ENCODE data around the gene CATSPER4.
A peak's percentile ranks its signal among the peaks of the same experiment; 100 is the strongest.

The CATSPER4 gene

GRCh38 chr1:26164861-26165842, 25.2 kb upstream of the CATSPER4 start:
- DNase-seq (ENCODE audit: low read depth in 2 of 2), result no peak

DNA sequence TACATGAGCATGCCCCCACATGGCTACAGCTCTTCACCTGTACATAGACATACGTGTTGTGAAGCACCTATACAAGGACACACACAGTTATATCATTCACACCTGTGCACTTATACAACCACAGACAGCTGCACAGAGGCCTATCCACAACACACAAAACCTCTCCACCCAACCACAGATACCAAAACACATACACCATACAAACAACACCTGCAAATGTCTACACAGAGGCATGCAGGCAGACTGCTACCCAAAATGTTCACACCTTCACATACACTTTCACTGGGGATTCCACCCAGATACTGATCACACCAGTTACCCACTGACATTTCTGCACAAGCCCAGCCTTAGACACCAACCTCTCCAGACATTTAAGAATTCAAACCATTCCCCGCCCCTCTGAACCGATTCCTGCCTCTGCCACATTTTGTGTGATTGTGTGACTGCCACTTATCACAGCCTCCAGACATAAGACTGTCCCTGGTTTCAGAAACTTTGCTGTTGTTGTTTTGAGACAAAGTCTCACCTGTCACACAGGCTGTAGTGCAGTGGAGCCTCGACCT, 23.6 kb upstream of the CATSPER4 start:
- DNase-seq (ENCODE audit: low read depth in 2 of 2), result no peak

- DNase-seq (ENCODE audit: low read depth in 2 of 2), result no peak
Measured at GRCh38 chr1:26168410-26169197, 21.8 kb upstream of the CATSPER4 start, which contains the start of gene C1orf232. Gene C1orf232, minus strand, starts transcription at chr1:26168963. Its CDS starts 464 bp downstream, at chr1:26168499.

GRCh38 chr1:26169198-26169554, 21.2 kb upstream of the CATSPER4 start:
- DNase-seq (ENCODE audit: low read depth in 2 of 2), result no peak

DNA sequence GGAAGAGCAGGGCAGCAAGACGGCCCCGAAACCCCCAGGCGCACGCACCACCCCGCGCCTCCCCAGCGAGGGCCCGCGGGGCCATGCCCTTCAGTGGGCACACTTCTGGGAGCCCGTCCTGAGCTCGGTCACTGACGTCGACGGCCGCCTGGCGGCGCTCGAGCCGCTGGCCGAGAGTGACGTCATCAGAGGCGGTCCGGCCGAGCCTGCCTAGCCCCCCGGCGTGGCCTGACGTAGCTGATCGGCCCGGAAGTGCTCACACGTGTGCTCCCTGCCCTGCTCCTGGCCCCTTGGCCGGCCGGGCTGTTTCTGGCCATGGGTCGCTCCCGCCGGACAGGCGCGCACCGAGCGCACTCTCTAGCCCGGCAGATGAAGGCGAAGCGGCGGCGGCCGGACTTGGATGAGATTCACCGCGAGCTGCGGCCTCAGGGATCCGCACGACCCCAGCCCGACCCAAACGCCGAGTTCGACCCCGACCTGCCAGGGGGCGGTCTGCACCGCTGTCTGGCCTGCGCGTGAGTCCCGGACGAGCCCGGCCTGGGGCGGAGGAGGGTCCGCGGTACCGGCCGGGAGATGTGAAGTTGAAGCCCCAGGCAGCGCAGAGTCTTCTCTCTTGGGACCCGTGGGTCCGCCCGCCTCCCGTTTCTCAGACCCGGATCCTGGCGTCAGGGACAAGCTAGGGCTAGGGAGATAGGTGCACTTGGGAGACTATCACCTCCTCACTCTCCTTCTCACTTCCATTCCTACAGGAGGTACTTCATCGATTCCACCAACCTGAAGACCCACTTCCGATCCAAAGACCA, 20.5 kb upstream of the CATSPER4 start, which contains the start of gene ZNF593:
Gene ZNF593, plus strand, starts transcription at position 240 of the 803 bp plus-strand sequence. Its CDS starts 76 bp downstream, at position 316.
- DNase-seq (ENCODE audit: low read depth in 2 of 2), result peak; percentile 80 to 88

GRCh38 chr1:26170472-26170821, 20.0 kb upstream of the CATSPER4 start:
- no peak for DNase-seq (ENCODE audit: low read depth in 2 of 2)

GRCh38 chr1:26171084-26172072, 19.0 kb upstream of the CATSPER4 start, which contains the start of gene ZNF593OS:
Gene ZNF593OS, minus strand, starts transcription at chr1:26171832. Its CDS starts 171 bp downstream, at chr1:26171661.
- DNase-seq (ENCODE audit: low read depth in 2 of 2), result no peak

DNA sequence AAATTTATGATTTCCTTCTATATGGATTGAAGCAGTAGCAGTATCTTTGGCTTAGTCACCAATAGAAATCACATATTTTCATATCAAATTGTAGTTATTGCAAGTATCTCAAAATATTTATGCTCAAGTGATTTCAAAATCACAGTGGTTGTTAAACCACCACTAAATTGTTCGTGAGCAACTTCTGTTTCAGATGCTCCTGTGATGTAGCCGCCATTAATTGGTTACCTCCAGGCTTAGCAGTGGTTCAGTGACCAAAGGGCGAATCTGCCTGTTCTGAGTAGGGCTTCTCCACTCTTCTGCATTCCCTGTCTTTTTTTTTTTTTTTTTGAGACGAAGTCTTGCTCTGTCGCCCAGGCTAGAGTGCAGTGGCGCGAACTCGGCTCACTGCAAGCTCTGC, 15.1 kb upstream of the CATSPER4 start:
- DNase-seq (ENCODE audit: low read depth in 2 of 2), result no peak

DNA sequence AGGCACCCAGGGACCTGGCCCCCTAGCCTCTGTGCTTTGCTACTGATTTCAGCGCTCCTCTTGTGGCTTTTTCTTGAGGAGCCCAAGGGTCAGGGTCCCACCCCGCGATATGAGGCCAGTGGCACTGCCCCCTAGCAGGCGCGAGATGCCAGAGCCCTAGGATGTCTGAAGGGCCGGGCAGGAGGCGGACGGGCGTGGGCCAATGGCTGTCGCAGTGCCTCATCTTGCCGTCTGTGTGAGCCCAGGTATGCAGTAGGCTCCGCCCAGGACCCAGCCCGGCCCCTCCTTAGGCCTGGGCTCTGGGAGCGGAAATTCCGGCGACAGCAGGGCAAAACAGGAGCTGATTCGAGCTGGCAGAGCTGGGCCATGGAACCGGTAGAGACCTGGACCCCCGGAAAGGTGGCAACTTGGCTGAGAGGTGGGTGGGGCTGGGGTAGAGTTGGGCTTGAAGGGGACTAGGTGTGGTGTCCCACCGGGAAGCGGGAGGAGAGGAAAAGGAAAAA, 13.2 kb upstream of the CATSPER4 start, which contains the start of gene CNKSR1:
Gene CNKSR1, plus strand, starts transcription at position 310 of the 503 bp plus-strand sequence. Its CDS starts 57 bp downstream, at position 367.
- DNase-seq (ENCODE audit: low read depth in 2 of 2), result no peak

- no peak for DNase-seq (ENCODE audit: low read depth in 2 of 2)
Measured at GRCh38 chr1:26180010-26180506, 10.3 kb upstream of the CATSPER4 start.

DNA sequence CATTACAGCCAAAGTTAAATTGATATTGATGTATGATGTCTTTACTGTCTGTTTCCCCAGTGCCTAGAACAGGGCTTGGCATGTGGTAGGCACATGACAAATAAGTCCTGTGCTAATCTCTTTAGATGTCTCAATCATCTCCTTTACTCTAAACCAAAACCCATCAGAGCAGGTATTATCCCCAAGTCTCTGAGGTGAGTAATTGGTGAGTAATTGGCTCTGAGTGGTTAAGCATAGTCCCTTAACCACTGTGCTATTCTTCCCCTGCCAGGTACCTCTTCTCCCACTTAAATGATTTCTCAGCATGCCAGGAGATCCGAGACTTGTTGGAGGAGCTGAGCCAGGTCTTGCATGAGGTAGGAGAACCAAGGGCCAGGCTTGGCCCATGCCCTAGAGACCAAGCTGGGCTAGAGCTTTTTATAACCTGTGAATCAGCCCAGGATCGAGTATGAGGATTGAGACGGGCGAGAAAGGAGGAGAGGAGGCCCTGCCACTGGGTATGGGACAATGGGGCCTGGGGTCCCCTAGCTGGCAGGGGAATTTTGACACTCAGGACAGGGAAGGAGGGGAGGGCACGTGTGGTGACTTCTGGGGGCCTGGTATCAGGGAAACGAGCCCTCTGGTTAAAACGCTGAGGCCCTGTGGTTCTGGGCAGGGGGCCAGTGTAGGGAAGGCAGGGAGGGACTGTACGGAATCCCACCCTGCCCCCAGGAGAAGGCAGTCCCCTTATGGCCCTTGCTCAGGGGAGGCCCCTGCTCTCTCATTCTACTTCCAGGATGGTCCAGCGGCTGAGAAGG, 8.6 kb upstream of the CATSPER4 start:
- DNase-seq (ENCODE audit: low read depth in 2 of 2), result no peak

- DNase-seq (ENCODE audit: low read depth in 2 of 2), result no peak
Measured at GRCh38 chr1:26182383-26182696, 8.1 kb upstream of the CATSPER4 start.

DNA sequence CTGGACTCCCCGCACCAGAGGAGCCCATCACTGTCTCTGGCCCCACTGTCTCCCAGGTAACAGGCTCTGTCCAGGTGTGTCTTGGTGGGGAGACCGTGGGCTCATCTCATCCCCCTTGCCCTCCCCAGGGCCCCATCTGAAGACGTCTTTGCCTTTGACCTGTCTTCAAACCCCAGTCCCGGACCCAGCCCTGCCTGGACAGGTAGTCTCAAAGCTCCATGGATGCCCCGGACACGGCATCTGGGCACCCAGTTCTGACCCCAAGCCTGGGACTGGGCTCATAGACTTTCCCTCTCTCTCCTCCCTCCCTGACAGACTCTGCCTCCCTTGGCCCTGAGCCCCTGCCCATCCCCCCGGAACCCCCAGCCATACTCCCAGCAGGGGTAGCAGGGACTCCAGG, 6.3 kb upstream of the CATSPER4 start:
- DNase-seq (ENCODE audit: low read depth in 2 of 2), result no peak

GRCh38 chr1:26184883-26185282, 5.5 kb upstream of the CATSPER4 start:
- DNase-seq (ENCODE audit: low read depth in 2 of 2), result no peak

DNA sequence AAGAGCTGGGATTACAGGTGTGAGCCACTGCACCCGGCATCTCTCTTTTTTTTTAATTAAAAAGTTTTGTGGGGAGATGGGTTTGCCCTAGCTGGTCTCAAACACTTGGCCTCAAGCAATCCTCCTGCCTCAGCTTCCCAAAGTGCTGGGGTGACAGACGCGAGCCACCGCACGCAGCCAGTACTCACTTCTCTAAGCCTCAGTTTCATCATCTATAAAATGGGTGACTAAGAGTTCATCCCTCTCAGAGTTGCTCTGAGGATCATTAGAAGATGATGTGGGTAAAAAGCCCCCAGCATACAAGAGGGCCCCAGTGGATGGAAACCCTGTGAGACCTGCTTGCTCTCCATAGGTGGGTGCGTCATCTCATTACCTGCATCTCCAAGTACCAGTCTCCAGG, 2.5 kb upstream of the CATSPER4 start:
- DNase-seq (ENCODE audit: low read depth in 2 of 2), result no peak

DNA sequence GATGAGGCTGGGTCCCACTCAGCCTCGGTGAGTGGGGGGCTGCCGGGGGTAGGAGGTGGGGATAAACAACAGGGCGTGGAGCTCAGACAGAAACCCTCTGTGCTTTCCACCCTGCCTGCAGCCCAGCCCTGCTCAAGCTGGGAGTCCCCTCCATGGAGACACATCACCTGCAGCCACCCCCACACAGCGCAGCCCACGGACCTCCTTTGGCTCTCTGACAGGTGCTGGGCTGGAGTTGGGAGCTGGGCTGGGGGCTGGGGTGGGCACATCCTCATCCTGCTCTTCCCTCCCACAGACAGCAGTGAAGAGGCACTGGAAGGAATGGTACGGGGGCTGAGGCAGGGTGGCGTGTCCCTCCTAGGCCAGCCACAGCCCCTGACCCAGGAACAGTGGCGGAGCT, 1.9 kb upstream of the CATSPER4 start:
- DNase-seq (ENCODE audit: low read depth in 2 of 2), result no peak

GRCh38 chr1:26189331-26189730, 1.1 kb upstream of the CATSPER4 start:
- DNase-seq (ENCODE audit: low read depth in 2 of 2), result no peak

DNA sequence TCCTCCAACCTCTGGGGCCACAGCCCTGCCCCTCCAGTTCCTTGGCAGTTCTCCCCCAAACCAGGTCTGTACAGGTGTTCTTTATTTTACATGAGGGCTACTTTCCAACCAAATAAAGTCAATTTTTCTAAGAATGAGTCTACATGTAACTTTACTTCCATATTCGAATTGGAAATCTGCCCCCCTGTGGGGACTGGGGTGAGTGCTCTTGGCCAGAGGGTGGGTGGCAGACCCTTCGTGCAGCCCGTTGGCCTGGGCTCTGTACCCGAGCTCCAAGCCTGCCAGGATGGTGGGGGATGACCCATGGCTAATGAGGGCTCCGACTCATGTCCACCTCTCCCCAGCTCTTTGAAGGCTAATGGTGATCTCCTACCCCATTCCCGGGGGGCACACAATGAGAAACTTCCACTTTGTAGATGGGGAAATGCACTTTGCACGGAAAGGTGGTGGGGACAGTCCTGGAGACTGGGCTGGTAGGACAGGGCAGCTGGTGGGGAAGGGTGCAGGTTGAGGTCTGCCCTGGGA, 589 bp upstream of the CATSPER4 start:
- DNase-seq (ENCODE audit: low read depth in 2 of 2), result no peak

GRCh38 chr1:26191739-26192138, 1.3 kb downstream of the CATSPER4 start:
- no peak for DNase-seq (ENCODE audit: low read depth in 2 of 2)
